ENCODE measurements around the gene RASD1.

Gene RASD1

GRCh38 chr17:17526369-17526768 is 30.2 kb upstream of the RASD1 start:
- DNase-seq, result no peak

- DNase-seq, result no peak
Measured at GRCh38 chr17:17525956-17526355, 29.8 kb upstream of the RASD1 start.

DNA sequence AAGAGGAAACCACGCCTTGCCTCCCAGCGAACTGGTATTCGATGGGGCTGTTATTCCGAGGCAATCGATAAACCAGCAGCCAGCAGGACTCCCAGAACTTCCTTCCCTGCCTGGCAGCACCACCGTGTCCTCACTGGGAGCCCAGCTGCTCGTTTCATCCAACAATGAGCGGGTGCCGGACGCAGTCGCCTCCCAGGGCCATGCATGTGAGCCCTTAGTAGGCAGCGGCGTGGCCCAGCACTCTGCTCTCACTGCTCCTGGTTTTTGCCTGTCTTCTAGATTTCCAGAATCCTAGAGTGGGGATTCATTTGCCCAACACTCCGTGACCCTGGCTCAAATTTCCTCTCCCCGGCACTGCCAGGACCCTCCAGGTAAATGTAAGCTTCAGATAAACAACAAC is 29.1 kb upstream of the RASD1 start:
- no peak for DNase-seq

GRCh38 chr17:17523731-17524490 is 27.7 kb upstream of the RASD1 start:
- DNase-seq, result no peak

- DNase-seq, result no peak
Measured at GRCh38 chr17:17523001-17523730, 27.0 kb upstream of the RASD1 start.

GRCh38 chr17:17520599-17521232 is 24.5 kb upstream of the RASD1 start:
- no peak for DNase-seq

GRCh38 chr17:17519886-17520285 is 23.7 kb upstream of the RASD1 start:
- no peak for DNase-seq

DNA sequence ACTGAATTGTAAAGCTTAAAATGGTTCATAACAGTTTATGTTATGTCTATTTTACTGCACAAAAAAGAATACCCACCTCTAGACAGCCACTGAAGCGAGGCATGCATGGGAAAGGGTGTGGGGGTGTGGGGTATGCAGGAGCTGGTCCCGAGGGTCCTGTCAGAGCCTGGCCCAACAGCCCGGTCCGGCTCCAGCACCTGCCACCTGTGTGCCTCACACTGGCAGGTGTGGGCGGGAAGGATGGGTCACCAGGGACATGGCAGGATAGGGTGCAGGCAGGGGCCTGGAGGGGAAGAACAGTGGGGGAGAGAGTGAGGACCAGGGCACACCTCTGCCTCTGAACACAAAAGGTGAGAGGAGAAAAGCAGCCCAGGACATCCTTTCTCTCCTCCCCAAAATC is 22.8 kb upstream of the RASD1 start:
- no peak for DNase-seq

DNA sequence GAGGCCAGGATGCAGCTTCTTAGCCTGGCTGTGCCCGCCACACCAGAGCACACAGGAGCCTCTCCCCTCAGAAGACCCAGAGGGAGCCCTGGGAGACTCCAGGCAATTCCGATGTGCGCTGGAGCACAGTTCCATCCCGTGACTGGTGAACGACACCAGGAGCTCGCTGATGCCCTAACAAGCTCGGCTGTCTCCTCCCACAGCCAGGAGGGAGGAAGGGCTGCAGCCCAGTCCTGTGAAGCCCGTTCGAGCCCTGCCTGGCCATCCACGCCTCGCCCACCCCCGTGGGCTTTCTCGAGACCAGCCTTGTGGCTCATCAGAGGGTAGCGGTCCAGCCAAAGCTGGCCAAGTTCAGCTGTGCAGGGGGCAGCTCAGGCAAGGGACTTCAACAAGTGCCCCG is 21.8 kb upstream of the RASD1 start:
- DNase-seq, result no peak

DNA sequence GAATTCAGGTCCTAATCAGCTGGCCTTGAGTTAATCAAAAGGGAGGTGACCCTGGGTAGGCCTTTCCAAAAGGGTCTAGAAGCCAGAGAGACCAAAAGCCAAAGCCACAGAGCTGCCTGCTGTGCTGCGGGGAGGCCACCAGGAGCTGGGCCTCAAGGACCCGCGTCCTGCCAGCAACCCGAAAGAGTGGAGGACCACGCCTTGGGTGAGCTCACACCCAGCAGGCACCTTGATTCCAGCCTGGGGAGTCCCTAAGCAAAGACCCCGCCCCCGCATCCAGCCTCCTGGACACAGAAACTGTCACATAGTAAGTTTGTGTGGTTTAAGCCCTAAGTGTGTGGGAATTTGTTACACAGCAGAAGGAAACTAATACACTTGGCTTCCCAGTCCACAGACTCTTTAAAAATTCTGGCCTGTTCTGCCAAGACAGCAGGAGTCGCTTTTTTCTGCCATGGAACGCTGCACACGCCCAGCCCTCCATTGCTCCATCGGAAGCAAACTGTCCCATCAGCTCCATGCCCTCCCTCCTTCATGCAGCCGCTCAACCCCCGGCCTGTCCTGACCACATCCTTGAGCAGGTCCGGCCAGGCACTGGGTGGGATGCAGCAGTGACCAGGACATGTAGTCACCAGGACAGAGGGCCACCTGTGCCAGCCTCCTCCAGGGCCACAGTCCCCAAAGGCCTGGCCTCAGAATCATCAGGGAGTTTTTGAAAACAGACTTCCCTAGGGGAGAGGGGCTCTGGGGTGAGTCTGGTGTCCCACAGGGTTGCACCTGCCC is 20.9 kb upstream of the RASD1 start:
- DNase-seq, result no peak

GRCh38 chr17:17515934-17516930 is 20.0 kb upstream of the RASD1 start:
- DNase-seq, result no peak

DNA sequence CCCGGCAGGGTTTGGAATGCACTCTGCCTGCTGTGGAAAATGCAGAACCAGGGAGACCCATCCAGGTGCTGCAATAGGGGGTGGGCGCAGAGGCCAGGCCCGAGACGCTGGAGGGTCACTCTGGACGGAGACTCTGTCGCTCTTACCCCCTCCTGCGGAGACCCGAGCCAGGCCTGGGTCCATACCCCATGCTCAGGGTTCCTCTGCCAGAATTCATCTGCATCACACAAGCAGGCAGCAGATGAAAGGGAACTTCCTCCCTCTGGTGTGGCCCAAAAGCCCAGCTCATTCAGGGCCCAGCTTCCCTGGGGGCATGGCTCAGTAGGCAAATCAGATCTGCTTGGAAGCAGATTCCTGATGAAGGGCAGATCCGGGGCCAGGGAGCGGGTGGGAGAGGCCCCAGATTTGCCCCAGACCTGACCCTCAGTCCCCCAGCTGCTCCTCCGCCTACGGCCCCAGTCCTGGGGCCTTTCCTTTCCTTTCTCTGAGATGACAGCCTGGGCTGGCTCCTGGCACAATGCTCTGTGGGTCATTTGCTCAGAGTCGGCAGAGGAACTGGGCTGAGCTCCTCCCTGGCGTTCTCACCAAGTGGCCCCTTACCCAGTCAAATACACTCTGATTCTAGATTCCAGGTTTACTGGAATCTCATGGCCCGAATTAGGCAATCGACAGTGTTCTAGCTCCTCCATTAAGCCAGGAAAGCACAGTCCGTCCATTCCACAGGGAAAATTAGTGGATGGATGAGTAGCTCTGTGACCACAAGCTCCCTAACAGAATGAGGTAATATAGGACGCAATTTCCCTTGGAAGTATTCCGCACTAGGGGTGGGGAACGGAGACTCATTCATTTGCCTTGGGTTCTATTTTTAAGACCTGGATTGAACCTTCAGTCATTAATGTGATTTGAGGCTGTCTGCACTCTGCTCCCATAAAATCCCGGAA is 19.1 kb upstream of the RASD1 start:
- no peak for DNase-seq

- no peak for DNase-seq
Measured at GRCh38 chr17:17514361-17514992, 18.3 kb upstream of the RASD1 start.

- no peak for DNase-seq
Measured at GRCh38 chr17:17513626-17514025, 17.4 kb upstream of the RASD1 start.

GRCh38 chr17:17512866-17513265 is 16.7 kb upstream of the RASD1 start:
- no peak for DNase-seq

DNA sequence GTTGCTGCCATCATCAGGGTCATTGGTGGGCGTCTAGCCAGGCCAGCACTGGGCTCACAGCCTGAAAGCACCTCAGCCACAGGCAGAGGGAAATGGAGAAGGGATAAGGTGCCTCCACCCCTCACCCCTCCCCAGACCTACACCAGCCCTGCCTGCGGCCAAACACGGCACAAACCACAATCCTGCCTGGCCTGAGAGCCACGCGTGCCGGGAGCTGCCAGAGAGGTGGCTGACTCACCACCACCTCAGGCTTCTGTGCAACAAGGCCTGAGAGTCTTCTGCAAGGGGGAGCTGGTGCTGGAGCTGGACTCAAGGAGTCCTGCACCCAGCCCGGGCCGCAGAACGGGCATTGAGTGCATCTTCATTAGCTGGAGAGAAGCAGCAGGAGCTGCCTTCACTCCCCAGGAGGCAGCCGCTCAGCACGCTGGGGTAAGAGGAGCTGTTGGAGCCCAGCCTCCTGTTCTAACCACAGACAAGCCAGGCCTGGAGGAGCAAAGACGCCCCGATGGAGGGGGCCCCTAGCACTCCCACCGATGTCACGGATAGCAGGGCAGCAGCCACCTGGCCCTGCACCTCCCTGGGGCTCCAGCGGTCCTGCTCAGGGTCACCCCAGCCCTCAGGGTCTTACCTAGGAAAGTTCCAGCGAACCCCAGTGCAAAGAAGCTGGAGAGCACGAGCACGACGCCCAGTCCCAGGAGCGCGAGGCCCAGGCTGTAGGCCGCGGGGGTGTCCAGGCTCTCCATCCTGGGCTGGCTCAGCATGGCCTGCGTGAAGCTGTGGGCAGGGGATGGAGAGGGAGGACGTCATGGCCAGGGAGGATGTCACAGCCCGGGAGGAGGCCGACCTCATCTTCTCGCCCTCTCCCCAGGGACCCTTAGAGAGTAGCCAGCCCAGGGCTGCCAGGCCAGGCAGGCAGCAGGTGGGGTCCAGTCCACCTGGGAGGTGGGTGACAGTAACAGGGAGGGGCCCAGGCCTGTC is 16.0 kb upstream of the RASD1 start:
- DNase-seq, result no peak

DNA sequence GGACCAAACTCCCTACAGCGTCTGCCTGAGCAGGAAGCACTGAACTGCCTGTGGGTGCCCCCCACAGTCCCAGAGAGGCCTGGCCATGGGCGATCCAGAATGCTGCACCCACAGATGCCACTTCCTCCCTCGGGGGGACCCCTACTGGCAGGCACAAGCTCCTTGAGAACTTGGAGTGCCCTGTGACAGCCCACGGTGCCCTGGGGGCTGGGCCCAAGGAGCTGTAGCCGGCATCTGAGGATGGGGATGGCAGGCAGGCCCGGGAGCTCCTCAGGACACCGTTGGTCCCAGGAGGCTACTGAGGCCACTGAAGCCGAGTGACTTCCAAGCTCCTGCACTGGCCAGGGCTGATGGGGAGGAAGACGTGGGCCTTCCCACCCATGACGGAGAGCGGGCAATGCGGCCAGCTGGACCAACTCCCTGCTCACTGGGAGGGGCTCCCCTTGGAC is 15.1 kb upstream of the RASD1 start:
- no peak for DNase-seq

GRCh38 chr17:17510456-17511292 is 14.5 kb upstream of the RASD1 start:
- DNase-seq, result no peak

All from T-helper 2 cell (primary cell).